Epithelial cell of prostate (primary cell): ENCODE measurements around the gene ARID1B.

ENCODE experiments used
- DNase-seq: peaks from one replicate; pipeline ENCODE4 v3.0.0-alpha.2; 2011; ENCODE audit warnings: low read depth, low spot score
- H3K27ac ChIP-seq: fragments of 450-650 bp; 2 replicates; pipeline ENCODE4 v1.5.1; 2017; ENCODE audit warnings: mild to moderate bottlenecking

Gene ARID1B

DNA sequence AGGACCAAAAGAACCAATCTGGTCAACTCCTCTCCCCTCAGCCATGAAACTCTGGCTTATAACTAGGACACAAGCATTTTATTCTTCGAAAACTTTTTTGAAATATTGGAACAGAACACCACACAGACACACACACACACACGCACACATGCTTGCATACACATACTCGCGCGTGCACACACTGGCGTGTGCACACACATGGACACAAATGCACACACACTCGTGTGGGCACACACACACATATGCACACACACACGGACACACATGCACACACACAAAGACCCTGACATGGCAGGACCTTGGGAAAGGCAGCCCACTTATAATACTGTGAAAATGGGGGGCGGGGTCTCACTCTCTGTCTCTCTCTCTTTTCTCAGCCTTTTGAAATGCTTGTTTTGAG lies 482.3 kb downstream of the ARID1B start:
- H3K27ac ChIP-seq: no peak overlapping the region
- DNase-seq: no peak
